Endothelial cell of umbilical vein (primary cell): ENCODE data around the gene SLC8A1. TPM values are rescaled to one million over a fixed set of nuclear protein-coding genes. Genes with fewer than 3 reads are reported as not detected.

Experiments used
- BruUV-seq: library from RNA; stranded (reverse); fragments of 400-500 nt; replicated peaks from 2 replicates; lab custom pipeline; 2021; lab: Mats Ljungman, UMichigan
- CTCF ChIA-PET: fragments of 300-600, 350-600 bp; sonication (Branson Sonifier 250); formaldehyde crosslinking; loops from one replicate; lab custom pipeline; 2021; ENCODE audit warnings: antibody characterized with exemption, inconsistent platforms; lab: Charles Lee
- POLR2A ChIA-PET: fragments of 300-600, 350-600 bp; sonication (Branson Sonifier 250); formaldehyde crosslinking; loops from one replicate; lab custom pipeline; 2021; ENCODE audit warnings: antibody characterized with exemption, inconsistent platforms; lab: Charles Lee
- DNase-seq: peaks from one replicate; pipeline ENCODE4 v3.0.0-alpha.2; 2011; ENCODE audit warnings: low read depth, low spot score
- FAIRE-seq: peaks from 2 replicates; lab custom pipeline; 2011; peaks lifted over from hg19 to GRCh38; lab: Jason Lieb, UNC
- H2AFZ ChIP-seq: 2 replicates; pipeline ENCODE4 v1.6.0; 2012; ENCODE audit warnings: low read depth, low read length, control low read depth, inconsistent platforms
- H3K27ac ChIP-seq: 2 replicates; pipeline ENCODE4 v1.5.1; 2011; ENCODE audit warnings: low read depth, mild to moderate bottlenecking, control low read depth, low read length, moderate library complexity; ENCODE audit not compliant: insufficient read depth
- H3K27me3 ChIP-seq, 2 experiments: 2 replicates each; pipeline versions ENCODE4 v1.6.0 to v1.6.1; 2011; ENCODE audit warnings: low read length in 2 of 2, mixed read lengths in 1 of 2; ENCODE audit not compliant: control insufficient read depth in 2 of 2, insufficient read depth in 2 of 2
- H3K36me3 ChIP-seq, 2 experiments: 2 replicates in 1 of 2; 3 replicates in 1 of 2; pipeline ENCODE4 v1.5.1; 2011; ENCODE audit warnings: low read length in 2 of 2, mild to moderate bottlenecking in 1 of 2, moderate library complexity in 1 of 2; ENCODE audit not compliant: control insufficient read depth in 2 of 2, insufficient read depth in 2 of 2; ENCODE audit errors: extremely low read depth in 1 of 2
- H3K4me1 ChIP-seq: 3 replicates; pipeline ENCODE4 v1.5.1; 2011; ENCODE audit warnings: mild to moderate bottlenecking, low read length; ENCODE audit not compliant: control insufficient read depth, insufficient read depth; ENCODE audit errors: extremely low read depth
- H3K4me2 ChIP-seq: 2 replicates; pipeline ENCODE4 v1.6.1; 2011; ENCODE audit warnings: low read length, control low read depth, mixed read lengths; ENCODE audit not compliant: insufficient read depth
- H3K4me3 ChIP-seq, 3 experiments: fragments of 200-600 bp in 1 of 3; sonication (generic), shearing (Covaris generic) in 1 of 3; replicated peaks in 1 of 3; 2 replicates each; pipeline ENCODE4 v1.5.1; 2011 to 2016; ENCODE audit warnings: control low read depth in 3 of 3, low read length in 3 of 3, mild to moderate bottlenecking in 2 of 3, inconsistent platforms in 1 of 3, low read depth in 1 of 3, moderate library complexity in 1 of 3; ENCODE audit not compliant: insufficient read depth in 1 of 3
- H3K79me2 ChIP-seq: 2 replicates; pipeline ENCODE4 v1.6.0; 2012; ENCODE audit warnings: low read length, inconsistent platforms; ENCODE audit not compliant: control insufficient read depth, insufficient read depth
- H3K9ac ChIP-seq: replicated peaks from 2 replicates; pipeline ENCODE3; 2011; ENCODE audit warnings: low read length, control low read depth; ENCODE audit not compliant: insufficient read depth; ENCODE audit errors: extremely low read depth
- H3K9me1 ChIP-seq: replicated peaks from 3 replicates; pipeline ENCODE4 v1.6.0; 2011; ENCODE audit warnings: mild to moderate bottlenecking, low read length; ENCODE audit not compliant: control insufficient read depth, insufficient read depth; ENCODE audit errors: extremely low read depth
- H3K9me3 ChIP-seq: replicated peaks from 2 replicates; pipeline ENCODE4 v1.5.1; 2012; ENCODE audit warnings: low read length, inconsistent platforms; ENCODE audit not compliant: control insufficient read depth, insufficient read depth
- H4K20me1 ChIP-seq: replicated peaks from 2 replicates; pipeline ENCODE3; 2011; ENCODE audit warnings: mild to moderate bottlenecking, low read length; ENCODE audit not compliant: control insufficient read depth, insufficient read depth; ENCODE audit errors: extremely low read depth
- CTCF ChIP-seq, 2 donors: IDR thresholded peaks; 1 replicate in 1 of 2; 2 replicates in 1 of 2; pipeline ENCODE4 v1.5.1; 2011; ENCODE audit warnings: low read length in 2 of 2, mild to moderate bottlenecking in 2 of 2, moderate library complexity in 2 of 2, control low read depth in 1 of 2, inconsistent platforms in 1 of 2, low read depth in 1 of 2; ENCODE audit not compliant: insufficient read depth in 1 of 2; ENCODE audit errors: extremely low read depth in 1 of 2
- EZH2 ChIP-seq: IDR thresholded peaks from 2 replicates; pipeline ENCODE4 v1.6.1; 2012; ENCODE audit warnings: borderline replicate concordance, low read depth, mild to moderate bottlenecking, moderate library complexity, low read length, inconsistent platforms; ENCODE audit not compliant: severe bottlenecking
- FOS ChIP-seq: IDR thresholded peaks from 2 replicates; pipeline ENCODE4 v1.6.1; 2011; ENCODE audit warnings: mild to moderate bottlenecking, low read length, moderate library complexity, borderline replicate concordance; ENCODE audit not compliant: insufficient read depth
- GATA2 ChIP-seq: IDR thresholded peaks from 2 replicates; pipeline ENCODE4 v1.7.0; 2011; ENCODE audit warnings: low read depth, mild to moderate bottlenecking, moderate library complexity, mixed read lengths, low read length; ENCODE audit not compliant: insufficient read length, insufficient read depth
- JUN ChIP-seq: IDR thresholded peaks from 2 replicates; pipeline ENCODE4 v1.6.1; 2011; ENCODE audit warnings: borderline replicate concordance, low read depth; ENCODE audit not compliant: insufficient read length, insufficient read depth
- MAX ChIP-seq: IDR thresholded peaks from 2 replicates; pipeline ENCODE4 v1.6.1; 2011; ENCODE audit not compliant: insufficient read depth, insufficient read length
- MYC ChIP-seq: IDR thresholded peaks from one replicate; pipeline ENCODE4 v1.6.1; 2011; ENCODE audit warnings: mild to moderate bottlenecking, low read depth, low read length
- POLR2AphosphoS5 ChIP-seq: IDR thresholded peaks from 2 replicates; pipeline ENCODE4 v1.6.1; 2012; ENCODE audit warnings: low read depth, mild to moderate bottlenecking, control low read depth, low read length, moderate library complexity; ENCODE audit not compliant: insufficient read depth
- dilution Hi-C: fragments of 300-500 bp; cut with MboI; formaldehyde crosslinking; loops from one replicate; pipeline ENCODE4 v1.15.0; 2019; ENCODE audit warnings: low sequenced_read_pairs; ENCODE audit not compliant: extremely low pct_ligation_motif_present
- intact Hi-C: fragments of 100-400 bp; cut with micrococcal nuclease; formaldehyde crosslinking; loops from one replicate; pipeline ENCODE4 v1.10.0; 2022
- polyA plus RNA-seq, 4 experiments: library from polyadenylated mRNA; depleted of rRNA in 3 of 4; stranded (reverse) in 3 of 4; unstranded in 1 of 4; fragments of >200 nt; gene quantifications; 2 replicates each; pipeline versions ENCODE4 v1.2.1 to v1.2.3, GENCODE V29; 2011 to 2012; ENCODE audit warnings: missing spikeins in 1 of 4
- total RNA-seq: library from RNA; stranded (reverse); gene quantifications from 2 replicates; pipeline ENCODE4 v1.2.3, GENCODE V29; 2021

The SLC8A1 gene
- total and polyA plus RNA-seq, 2 donors (not counting 3 experiments of a cell fraction or from before 2014, with no cell fraction given): 0.19 to 1.8 TPM

GRCh38 chr2:40224318-40224717 is 227.6 kb downstream of the SLC8A1 start:
- no peaks in the 10 kb centered on the region for H4K20me1 ChIP-seq
- FAIRE-seq (no peak), DNase-seq (no peak)
- no peaks in the 10 kb centered on the region for H3K9me3 ChIP-seq
- dilution Hi-C loops (no loop called here), intact Hi-C loops (no loop called here)
- no peaks in the 10 kb centered on the region for H3K36me3 ChIP-seq
- H3K4me2 ChIP-seq: no peak overlapping the region
- no peak overlapping the region for H3K4me3 ChIP-seq
- ChIA-PET POLR2A (no interaction called here), CTCF (no interaction called here)
- no peak overlapping the region for H3K27ac ChIP-seq
- H3K9ac ChIP-seq: no peak overlapping the region
- H3K79me2 ChIP-seq: no peaks in the 10 kb centered on the region
- no TSS peak for BruUV-seq
- no peak overlapping the region for H2AFZ ChIP-seq
- no peaks in the 10 kb centered on the region for H3K27me3 ChIP-seq
- no peak for TF ChIP-seq POLR2AphosphoS5
- TF ChIP-seq EZH2: no peak
- no peak for TF ChIP-seq MAX
- no peak for TF ChIP-seq GATA2
- no peak for TF ChIP-seq JUN
- TF ChIP-seq CTCF (IDR thresholded peaks at IDR 0.05; ENCODE audit: extremely low read depth in 1 of 2, insufficient read depth in 1 of 2, low read depth in 1 of 2, low read length in 2 of 2): no peak
- TF ChIP-seq MYC: no peak
- TF ChIP-seq FOS: no peak
- no peaks in the 10 kb centered on the region for H3K4me1 ChIP-seq
- H3K9me1 ChIP-seq: no peaks in the 10 kb centered on the region
